Common myeloid progenitor, CD34-positive (primary cell): Measurements from ENCODE around the gene TMEM119.
A peak's percentile ranks its signal among the peaks of the same experiment; 100 is the strongest.
"Not testable (repeated sequence)": the region's sequence is repeated elsewhere in the genome, so short reads cannot be mapped to it uniquely, and the experiment has no call there.

Experiments used
- CTCF ChIA-PET: fragments of 350-600 bp; sonication (Branson Sonifier 250); formaldehyde crosslinking; loops from one replicate; lab custom pipeline; 2021; ENCODE audit warnings: antibody characterized with exemption; lab: Charles Lee
- POLR2A ChIA-PET: fragments of 350-600 bp; sonication (Branson Sonifier 250); formaldehyde crosslinking; loops from one replicate; lab custom pipeline; 2021; ENCODE audit warnings: antibody characterized with exemption; lab: Charles Lee
- DNase-seq, 3 donors: peaks; one replicate each; pipeline versions ENCODE4 v3.0.0 to v3.0.0-alpha.2; 2013
- H3K27ac ChIP-seq, 2 experiments: 1 replicate in 1 of 2; 2 replicates in 1 of 2; pipeline ENCODE4 v1.7.0; 2013; ENCODE audit warnings: inconsistent platforms in 2 of 2, low read length in 2 of 2, mild to moderate bottlenecking in 2 of 2, low read depth in 1 of 2, moderate library complexity in 1 of 2; ENCODE audit not compliant: severe bottlenecking in 2 of 2, insufficient read depth in 1 of 2, poor library complexity in 1 of 2
- H3K27me3 ChIP-seq, 5 experiments: replicated peaks in 2 of 5; 1 replicate in 3 of 5; 2 replicates in 2 of 5; pipeline versions ENCODE4 v1.6.1 to v1.7.0; 2013; ENCODE audit warnings: low read length in 4 of 5, mild to moderate bottlenecking in 2 of 5, moderate library complexity in 2 of 5, inconsistent platforms in 1 of 5; ENCODE audit not compliant: insufficient read depth in 5 of 5, control insufficient read depth in 4 of 5
- H3K36me3 ChIP-seq, 4 experiments: 1 replicate in 2 of 4; 2 replicates in 2 of 4; pipeline versions ENCODE4 v1.6.1 to v1.7.0; 2013; ENCODE audit warnings: low read length in 3 of 4, control low read depth in 1 of 4, mild to moderate bottlenecking in 1 of 4; ENCODE audit not compliant: control insufficient read depth in 4 of 4, insufficient read depth in 4 of 4
- H3K4me1 ChIP-seq, 4 experiments: 1 replicate in 3 of 4; 2 replicates in 1 of 4; pipeline versions ENCODE4 v1.6.1 to v1.7.1; 2013; ENCODE audit warnings: low read length in 3 of 4, mild to moderate bottlenecking in 3 of 4, control low read depth in 1 of 4, inconsistent platforms in 1 of 4, moderate library complexity in 1 of 4; ENCODE audit not compliant: control insufficient read depth in 4 of 4, insufficient read depth in 4 of 4; ENCODE audit errors: control extremely low read depth in 1 of 4
- H3K4me3 ChIP-seq, 7 experiments: 1 replicate in 4 of 7; 2 replicates in 3 of 7; pipeline versions ENCODE4 v1.5.1 to v1.7.0; 2013; ENCODE audit warnings: mild to moderate bottlenecking in 7 of 7, low read length in 6 of 7, moderate library complexity in 6 of 7, inconsistent platforms in 2 of 7, low read depth in 2 of 7, control low read depth in 1 of 7; ENCODE audit not compliant: insufficient read depth in 4 of 7, control insufficient read depth in 1 of 7; ENCODE audit errors: extremely low read depth in 1 of 7
- H3K9me3 ChIP-seq, 5 experiments: 1 replicate in 4 of 5; 2 replicates in 1 of 5; pipeline versions ENCODE4 v1.6.1 to v1.7.1; 2013; ENCODE audit warnings: low read length in 4 of 5, mild to moderate bottlenecking in 2 of 5, inconsistent platforms in 1 of 5, low read depth in 1 of 5, moderate library complexity in 1 of 5; ENCODE audit not compliant: control insufficient read depth in 4 of 5, insufficient read depth in 2 of 5; ENCODE audit errors: control extremely low read depth in 1 of 5
- WGBS: methylation state at CpG from one replicate; pipeline ENCODE4 v1.1.5; 2013; ENCODE audit not compliant: insufficient coverage; 5-methylcytosine and 5-hydroxymethylcytosine counted together

Gene TMEM119

GRCh38 chr12:108620236-108620879 lies 22.5 kb upstream of the TMEM119 start:
- POLR2A ChIA-PET = no interaction called here
- H3K4me1 ChIP-seq = peaks cover 3 to 44% (median 20%) of the 10 kb centered on the region in 4 experiments
- 97% methylated on average over 8 of the region's 10 CpGs for WGBS
- no peak overlapping the region for H3K4me3 ChIP-seq
- H3K27ac ChIP-seq = no peak overlapping the region
- H3K27me3 ChIP-seq = no peaks in the 10 kb centered on the region
- CTCF ChIA-PET = interaction anchor here (0.7 to 30.5 kb wide), 5 partner anchors 11 to 183 kb away, joined by 3 to 591 read pairs (median 20); partner anchors contain the start of genes ISCU, SART3 and SELPLG
- peaks cover 0 to 6% (median 0%) of the 10 kb centered on the region in 5 experiments for H3K9me3 ChIP-seq
- peaks cover 2 to 46% (median 43%) of the 10 kb centered on the region in 4 experiments for H3K36me3 ChIP-seq
- no peak for DNase-seq

- DNase-seq = no peak
- CTCF ChIA-PET = interaction anchor here (1.6 to 30.5 kb wide), 8 partner anchors 12 to 181 kb away, joined by 3 to 591 read pairs (median 15); partner anchors contain the start of genes ISCU, SART3 and SELPLG
- Histone ChIP-seq H3K4me1 (peaks cover 3 to 44% (median 20%) of the 10 kb centered on the region in 4 experiments), H3K4me3 (no peak overlapping the region), H3K9me3 (peaks cover 0 to 6% (median 0%) of the 10 kb centered on the region in 5 experiments), H3K36me3 (peaks cover 2 to 42% (median 41%) of the 10 kb centered on the region in 4 experiments), H3K27ac (no peak overlapping the region), H3K27me3 (no peaks in the 10 kb centered on the region)
- WGBS = 97% methylated on average over 10 of the region's 14 CpGs
- POLR2A ChIA-PET = no interaction called here
These were observed 21.7 kb upstream of the TMEM119 start for GRCh38 chr12:108619369-108620160.

- not testable (repeated sequence) for DNase-seq, H3K27me3 ChIP-seq, H3K9me3 ChIP-seq, H3K4me3 ChIP-seq, H3K27ac ChIP-seq
- 100% methylated on average over 4 of the region's 4 CpGs for WGBS
- ChIA-PET CTCF (interaction anchor here (0.9 to 30.5 kb wide), 15 partner anchors 11 to 423 kb away, joined by 3 to 591 read pairs (median 13); partner anchors contain the start of genes ISCU, SART3 and SELPLG), POLR2A (interaction anchor here (1.3 kb wide), 1 partner anchor 56 kb away, joined by 10 read pairs; the partner anchor contains the start of gene ISCU)
- peaks cover 3 to 44% (median 20%) of the 10 kb centered on the region in 4 experiments for H3K4me1 ChIP-seq
- peaks cover 2 to 36% (median 36%) of the 10 kb centered on the region in 4 experiments for H3K36me3 ChIP-seq
These were observed 21.0 kb upstream of the TMEM119 start for GRCh38 chr12:108618953-108619274.

GRCh38 chr12:108618079-108618952 lies 20.4 kb upstream of the TMEM119 start:
- peak; percentile 76 to 84 (median 82) for DNase-seq
- H3K4me3 ChIP-seq = no peak overlapping the region
- H3K27ac ChIP-seq = no peak overlapping the region

GRCh38 chr12:108616941-108617858 lies 19.3 kb upstream of the TMEM119 start:
- peak; percentile 52 to 90 (median 90) for DNase-seq

More at GRCh38 chr12:108618079-108618952, 20.4 kb upstream of the TMEM119 start:
- 11% methylated on average over 14 of the region's 16 CpGs for WGBS
- Histone ChIP-seq H3K9me3 (peaks cover 0 to 6% (median 0%) of the 10 kb centered on the region in 5 experiments), H3K36me3 (peaks cover 2 to 30% (median 30%) of the 10 kb centered on the region in 4 experiments), H3K27me3 (no peaks in the 10 kb centered on the region), H3K4me1 (peaks cover 3 to 47% (median 20%) of the 10 kb centered on the region in 4 experiments)
- POLR2A ChIA-PET = interaction anchor here (1.1 to 1.3 kb wide), 3 partner anchors 17 to 56 kb away, joined by 3 to 10 read pairs (median 4); partner anchors contain the start of gene ISCU
- CTCF ChIA-PET = interaction anchor here (0.8 to 30.5 kb wide), 29 partner anchors 10 to 424 kb away, joined by 3 to 591 read pairs (median 4); partner anchors contain the start of genes ISCU, SART3 and SELPLG

More at GRCh38 chr12:108616941-108617858, 19.3 kb upstream of the TMEM119 start:
- 60% methylated on average over 11 of the region's 14 CpGs for WGBS
- CTCF ChIA-PET = interaction anchor here (0.8 to 30.5 kb wide), 23 partner anchors 9 to 235 kb away, joined by 3 to 591 read pairs (median 7); partner anchors contain the start of genes ISCU, SART3 and SELPLG
- Histone ChIP-seq H3K27ac (peak overlapping the region in 1 of 2 experiments; percentile 44), H3K27me3 (no peaks in the 10 kb centered on the region), H3K4me3 (peak overlapping the region in 3 of 7 experiments; percentile 4 to 32 (median 7)), H3K4me1 (peaks cover 3 to 43% (median 19%) of the 10 kb centered on the region in 4 experiments), H3K36me3 (peaks cover 0 to 19% (median 19%) of the 10 kb centered on the region in 4 experiments), H3K9me3 (peaks cover 0 to 6% (median 0%) of the 10 kb centered on the region in 5 experiments)
- POLR2A ChIA-PET = interaction anchor here (1.0 to 1.3 kb wide), 5 partner anchors 16 to 55 kb away, joined by 3 to 10 read pairs (median 4); partner anchors contain the start of genes ISCU and SELPLG
